GM23248 (cell line): ENCODE data around the gene OLIG1. TPM values are rescaled to one million over a fixed set of nuclear protein-coding genes. Genes with fewer than 3 reads are reported as not detected.

Experiments
- DNase-seq: peaks from one replicate; pipeline ENCODE4 v3.0.0-alpha.2; 2015
- H2AFZ ChIP-seq: fragments of 200-600 bp; sonication (generic); 2 replicates; pipeline ENCODE4 v1.6.1; 2016; ENCODE audit warnings: antibody characterized with exemption
- H3F3A ChIP-seq: fragments of 200-600 bp; sonication (generic); 2 replicates; pipeline ENCODE4 v1.6.1; 2016; ENCODE audit warnings: mild to moderate bottlenecking, antibody characterized with exemption, mixed run types; ENCODE audit not compliant: insufficient read depth
- H3K27ac ChIP-seq: fragments of 200-600 bp; sonication (generic); 2 replicates; pipeline ENCODE4 v1.5.1; 2016; ENCODE audit warnings: mild to moderate bottlenecking
- H3K27me3 ChIP-seq: fragments of 200-600 bp; sonication (generic); replicated peaks from 2 replicates; pipeline ENCODE4 v1.6.1; 2016; ENCODE audit warnings: mild to moderate bottlenecking; ENCODE audit not compliant: insufficient read depth
- H3K36me3 ChIP-seq: fragments of 200-600 bp; sonication (generic); 2 replicates; pipeline ENCODE4 v1.6.1; 2016; ENCODE audit warnings: low read depth, mild to moderate bottlenecking
- H3K4me1 ChIP-seq: fragments of 200-600 bp; sonication (generic); 2 replicates; pipeline ENCODE4 v1.6.1; 2016; ENCODE audit warnings: mild to moderate bottlenecking; ENCODE audit not compliant: insufficient read depth
- H3K4me2 ChIP-seq: fragments of 200-600 bp; sonication (generic); one replicate; pipeline ENCODE4 v1.6.1; 2016; ENCODE audit warnings: mild to moderate bottlenecking; ENCODE audit not compliant: unreplicated experiment
- H3K4me3 ChIP-seq: fragments of 200-600 bp; sonication (generic); 2 replicates; pipeline ENCODE4 v1.5.1; 2016; ENCODE audit warnings: mild to moderate bottlenecking
- H3K79me2 ChIP-seq: fragments of 200-600 bp; sonication (generic); 2 replicates; pipeline ENCODE4 v1.6.1; 2016; ENCODE audit warnings: mild to moderate bottlenecking; ENCODE audit not compliant: insufficient read depth
- H3K9ac ChIP-seq: fragments of 200-600 bp; sonication (generic); 2 replicates; pipeline ENCODE4 v1.6.1; 2016; ENCODE audit warnings: mild to moderate bottlenecking
- H3K9me2 ChIP-seq: fragments of 200-600 bp; sonication (generic); 2 replicates; pipeline ENCODE4 v1.6.1; 2016; ENCODE audit warnings: mixed run types, mild to moderate bottlenecking, moderate library complexity; ENCODE audit not compliant: insufficient read depth
- H3K9me3 ChIP-seq: fragments of 200-600 bp; sonication (generic); one replicate; pipeline ENCODE4 v1.6.1; 2017; ENCODE audit warnings: low read depth
- H4K20me1 ChIP-seq: fragments of 200-600 bp; sonication (generic); 2 replicates; pipeline ENCODE4 v1.6.0; 2016; ENCODE audit not compliant: insufficient read depth
- EZH2 ChIP-seq: fragments of 200-600 bp; sonication (generic); IDR thresholded peaks from 2 replicates; pipeline ENCODE4 v1.6.1; 2018; ENCODE audit warnings: antibody characterized with exemption, mild to moderate bottlenecking; ENCODE audit not compliant: insufficient read depth, poor library complexity, severe bottlenecking
- EZH2phosphoT487 ChIP-seq: fragments of 200-600 bp; sonication (generic); IDR thresholded peaks from 2 replicates; pipeline ENCODE4 v1.6.1; 2018; ENCODE audit warnings: antibody characterized with exemption, moderate library complexity, mild to moderate bottlenecking, low read depth; ENCODE audit not compliant: insufficient read depth
- WGBS, 2 experiments: methylation state at CpG; one replicate each; pipeline ENCODE4 v1.1.6; 2015 to 2017; ENCODE audit warnings: low lambda C conversion rate in 2 of 2, low coverage in 1 of 2; ENCODE audit errors: missing lambda C conversion rate in 2 of 2; 5-methylcytosine and 5-hydroxymethylcytosine counted together
- in situ Hi-C: fragments of 300-500 bp; cut with MboI; formaldehyde crosslinking; loops from 2 replicates; pipeline ENCODE4 v1.15.0; 2020
- polyA plus RNA-seq: library from polyadenylated mRNA; unstranded; fragments of >200 nt; fragmentation: Nextera tagmentation; extraction: Ambion mirVana; gene quantifications from 2 replicates; pipeline ENCODE4 v1.2.1, GENCODE V29; 2016
- total RNA-seq: library from RNA; depleted of rRNA; stranded (reverse); fragments of >200 nt; shearing (Covaris generic); gene quantifications from 2 replicates; pipeline ENCODE4 v1.2.3, GENCODE V29; 2014

Gene OLIG1
- total and polyA plus RNA-seq, 2 experiments from 2014 or later, result not detected

DNA sequence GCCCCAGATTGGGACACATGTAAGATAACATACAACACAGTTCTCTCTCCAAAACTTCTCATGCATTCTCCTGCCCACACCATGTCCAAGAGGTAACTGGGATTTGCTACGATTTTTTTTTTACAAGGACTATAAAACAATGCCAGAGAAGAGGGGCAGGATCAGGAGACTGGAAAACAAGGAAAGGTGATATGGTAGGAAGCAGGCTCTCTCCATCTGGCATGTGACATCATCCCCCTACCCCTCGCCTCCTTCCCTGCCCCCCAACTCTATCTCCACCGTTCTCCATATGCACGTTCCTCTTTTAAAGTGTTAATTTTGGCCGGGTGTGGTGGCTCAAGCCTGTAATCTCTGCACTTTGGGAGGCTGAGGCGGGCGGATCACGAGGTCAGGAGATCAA, 23.5 kb upstream of the OLIG1 start:
- H3K9me2 ChIP-seq, result no peaks in the 10 kb centered on the region; the same call in 1 of the 2 replicates
- peaks cover 15% of the 10 kb centered on the region for H3K4me1 ChIP-seq
- no peaks in the 10 kb centered on the region for H3K9me3 ChIP-seq
- 43 to 46% methylated on average over 8 of the region's 8 CpGs for WGBS, 2 experiments
- in situ Hi-C loops, result no loop called here
- H3K27ac ChIP-seq, result no peak overlapping the region
- H3K9ac ChIP-seq, result no peak overlapping the region
- H3K79me2 ChIP-seq, result no peaks in the 10 kb centered on the region
- H4K20me1 ChIP-seq, result no peaks in the 10 kb centered on the region
- no peak overlapping the region for H3K4me2 ChIP-seq
- no peaks in the 10 kb centered on the region for H3K36me3 ChIP-seq
- DNase-seq, result no peak
- TF ChIP-seq EZH2phosphoT487 (no peak), EZH2 (no peak)
- no peak overlapping the region for H3K4me3 ChIP-seq
- H2AFZ ChIP-seq, result no peak overlapping the region
- peaks cover 16% of the 10 kb centered on the region for H3F3A ChIP-seq
- H3K27me3 ChIP-seq, result peaks cover 14% of the 10 kb centered on the region

- H3F3A ChIP-seq, result peaks cover 14% of the 10 kb centered on the region
- H3K4me3 ChIP-seq, result no peak overlapping the region
- no peaks in the 10 kb centered on the region; the same call in 1 of the 2 replicates for H3K9me2 ChIP-seq
- H3K4me1 ChIP-seq, result peaks cover 12% of the 10 kb centered on the region
- H2AFZ ChIP-seq, result no peak overlapping the region
- in situ Hi-C loops, result no loop called here
- H3K79me2 ChIP-seq, result no peaks in the 10 kb centered on the region
- H3K27me3 ChIP-seq, result peaks cover 17% of the 10 kb centered on the region
- TF ChIP-seq EZH2 (no peak), EZH2phosphoT487 (no peak)
- peak; percentile 88 for DNase-seq
- no peaks in the 10 kb centered on the region for H4K20me1 ChIP-seq
- WGBS, 2 experiments, result 11% methylated on average over 5 of the region's 5 CpGs
- H3K27ac ChIP-seq, result no peak overlapping the region
- H3K4me2 ChIP-seq, result no peak overlapping the region
- H3K9ac ChIP-seq, result no peak overlapping the region
- no peaks in the 10 kb centered on the region for H3K9me3 ChIP-seq
- H3K36me3 ChIP-seq, result no peaks in the 10 kb centered on the region
These were observed 22.7 kb upstream of the OLIG1 start for GRCh38 chr21:33047231-33047630.

DNA sequence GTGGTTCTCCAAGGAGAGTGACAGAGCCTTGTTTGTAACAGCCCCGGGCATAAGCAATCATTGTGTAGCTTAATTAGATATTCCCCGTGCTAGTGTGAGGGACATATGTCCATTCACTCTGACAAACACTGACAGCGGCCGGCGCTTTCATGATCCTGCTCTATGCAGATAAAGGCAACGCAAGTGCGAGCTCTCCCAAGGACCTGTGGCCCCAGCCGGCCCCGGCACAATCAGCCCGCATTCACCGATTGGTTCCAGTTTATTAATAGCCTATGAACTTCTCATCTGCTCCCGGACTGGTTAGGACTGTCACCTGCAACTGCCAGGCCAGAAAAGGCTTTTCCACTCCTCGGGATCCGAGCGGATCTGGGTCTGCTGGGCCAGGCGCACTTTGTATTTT, 18.0 kb upstream of the OLIG1 start:
- Histone ChIP-seq H3K4me1 (no peaks in the 10 kb centered on the region), H3K9me3 (no peaks in the 10 kb centered on the region), H3K9me2 (no peaks in the 10 kb centered on the region), H3F3A (no peaks in the 10 kb centered on the region), H3K27ac (no peak overlapping the region), H2AFZ (no peak overlapping the region), H3K4me2 (no peak overlapping the region), H3K79me2 (no peaks in the 10 kb centered on the region), H3K27me3 (peaks cover 49% of the 10 kb centered on the region), H3K4me3 (no peak overlapping the region), H4K20me1 (no peaks in the 10 kb centered on the region), H3K36me3 (no peaks in the 10 kb centered on the region), H3K9ac (no peak overlapping the region)
- no peak for TF ChIP-seq EZH2
- no peak for DNase-seq
- in situ Hi-C loops, result no loop called here
- 74% methylated on average over 16 of the region's 16 CpGs for WGBS, 2 experiments

- Histone ChIP-seq H3K27ac (no peak overlapping the region), H3K9me2 (no peaks in the 10 kb centered on the region), H3K79me2 (no peaks in the 10 kb centered on the region), H3K36me3 (no peaks in the 10 kb centered on the region), H3K4me2 (no peak overlapping the region), H3K9ac (no peak overlapping the region), H3K4me3 (no peak overlapping the region), H2AFZ (no peak overlapping the region), H4K20me1 (no peaks in the 10 kb centered on the region), H3K27me3 (peaks cover 40% of the 10 kb centered on the region), H3K4me1 (no peaks in the 10 kb centered on the region), H3K9me3 (no peaks in the 10 kb centered on the region), H3F3A (no peaks in the 10 kb centered on the region)
- in situ Hi-C loops, result no loop called here
- TF ChIP-seq EZH2phosphoT487 (no peak), EZH2 (no peak)
- no peak for DNase-seq
These were observed 16.0 kb upstream of the OLIG1 start for GRCh38 chr21:33053951-33054350.

DNA sequence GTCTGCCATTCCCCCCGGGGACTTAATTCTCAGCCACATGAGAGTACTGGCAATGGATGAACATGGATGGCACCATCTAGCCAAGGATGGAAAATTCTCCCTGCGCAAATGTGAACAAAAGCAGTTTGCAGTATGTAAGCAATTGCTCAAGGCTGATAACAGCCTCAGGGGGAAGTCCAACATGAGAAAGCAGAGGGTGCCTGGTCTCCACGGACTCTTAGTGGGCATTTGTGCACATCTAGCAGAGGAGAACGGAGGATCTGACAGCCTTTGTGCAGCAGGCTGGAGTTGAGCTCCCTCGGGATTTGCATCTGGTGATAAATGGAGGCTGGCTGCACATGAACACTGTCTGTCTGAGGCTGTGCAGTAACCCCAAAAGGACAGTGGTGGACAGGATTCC, 13.9 kb upstream of the OLIG1 start:
- no peak for DNase-seq
- in situ Hi-C loops, result no loop called here
- 52 to 53% methylated on average over 5 of the region's 5 CpGs for WGBS, 2 experiments
- H3K4me3 ChIP-seq, result no peak overlapping the region
- no peak overlapping the region for H3K27ac ChIP-seq
- H3K9me3 ChIP-seq, result no peaks in the 10 kb centered on the region
- H3F3A ChIP-seq, result no peaks in the 10 kb centered on the region
- H3K9ac ChIP-seq, result no peak overlapping the region
- no peaks in the 10 kb centered on the region for H3K9me2 ChIP-seq
- no peak overlapping the region for H2AFZ ChIP-seq
- no peaks in the 10 kb centered on the region for H3K4me1 ChIP-seq
- H3K27me3 ChIP-seq, result peaks cover 53% of the 10 kb centered on the region
- TF ChIP-seq EZH2phosphoT487 (no peak), EZH2 (no peak)
- no peak overlapping the region for H3K4me2 ChIP-seq
- no peaks in the 10 kb centered on the region for H4K20me1 ChIP-seq
- no peaks in the 10 kb centered on the region for H3K79me2 ChIP-seq
- no peaks in the 10 kb centered on the region for H3K36me3 ChIP-seq
